Renal cortex interstitium (tissue), 11 donors: ENCODE data around the gene KRT25. TPM values are rescaled to one million over a fixed set of nuclear protein-coding genes. Genes with fewer than 3 reads are reported as not detected.

Source experiments
- DNase-seq, 11 donors: peaks; one replicate each; pipeline ENCODE4 v3.0.0-alpha.2; 2013; ENCODE audit warnings: low read depth in 9 of 11, low spot score in 4 of 11; ENCODE audit errors: extremely low read depth in 1 of 11
- polyA plus RNA-seq, 3 donors: library from polyadenylated mRNA; unstranded; fragments of 120-200 nt; gene quantifications; one replicate each; pipeline ENCODE4 v1.2.1, GENCODE V29; 2013; ENCODE audit not compliant: insufficient read length in 3 of 3

The KRT25 gene
- polyA plus RNA-seq, 3 donors: 0.09 TPM; not detected in 2

- DNase-seq: no peak
These were observed 51.5 kb downstream of the KRT25 start, which contains the start of gene KRT24 for GRCh38 chr17:40703652-40704051. TSS of gene KRT24 (minus strand) at chr17:40703752. CDS start at chr17:40703693, 59 bp downstream.

- DNase-seq: no peak
These were observed 52.9 kb downstream of the KRT25 start for GRCh38 chr17:40702271-40702670.

- no peak for DNase-seq
These were observed 55.3 kb downstream of the KRT25 start for GRCh38 chr17:40699853-40700252.

- no peak for DNase-seq
These were observed 55.8 kb downstream of the KRT25 start for GRCh38 chr17:40699371-40699770.

Other genes starting within 250 kb of the KRT25 start
- under 1 TPM; 0.11 to 0.48 (median 0.33) TPM for gene CCR7, start 189.9 kb downstream of the KRT25 start, polyA plus RNA-seq
- 100 to 1,000 TPM; 236 to 258 (median 256) TPM for gene SMARCE1, start 107.5 kb downstream of the KRT25 start, polyA plus RNA-seq
- gene KRT222, start 90.2 kb downstream of the KRT25 start, polyA plus RNA-seq: under 1 TPM; 0.06 to 0.21 (median 0.17) TPM
- gene KRT24, start 51.6 kb downstream of the KRT25 start, polyA plus RNA-seq: not detected
- gene KRT26, start 16.9 kb upstream of the KRT25 start, polyA plus RNA-seq: not detected
- gene KRT27, start 27.2 kb upstream of the KRT25 start, polyA plus RNA-seq: not detected
- gene KRT28, start 44.6 kb upstream of the KRT25 start, polyA plus RNA-seq: not detected
- 10 to 100 TPM; 47.1 to 49.5 (median 48.5) TPM for gene KRT10, start 67.3 kb upstream of the KRT25 start, polyA plus RNA-seq
- not detected for gene KRT12, start 111.9 kb upstream of the KRT25 start, polyA plus RNA-seq
- under 1 TPM in 2 of 3 donors, not detected in 1; 0.11 to 0.19 TPM for gene KRT20, start 129.9 kb upstream of the KRT25 start, polyA plus RNA-seq
- gene KRT23, start 182.3 kb upstream of the KRT25 start, polyA plus RNA-seq: 1 to 10 TPM in 1 of 3 donors, under 1 TPM in 2; 0.80 to 1.4 (median 0.94) TPM
- gene KRT39, start 211.6 kb upstream of the KRT25 start, polyA plus RNA-seq: not detected
- not detected for gene KRT40, start 229.0 kb upstream of the KRT25 start, polyA plus RNA-seq
- gene KRTAP3-3, start 238.8 kb upstream of the KRT25 start, polyA plus RNA-seq: not detected
- gene KRTAP3-2, start 244.6 kb upstream of the KRT25 start, polyA plus RNA-seq: not detected